GM21528 (cell line): ENCODE measurements around the gene SLC47A2.

ENCODE experiments used
- ATAC-seq: cut with Tn5 transposase; IDR thresholded peaks from one replicate; pipeline ENCODE4 v1.9.1; 2021; ENCODE audit warnings: mild to moderate bottlenecking, moderate library complexity; ENCODE audit not compliant: unreplicated experiment, low FRiP score

SLC47A2 gene

DNA sequence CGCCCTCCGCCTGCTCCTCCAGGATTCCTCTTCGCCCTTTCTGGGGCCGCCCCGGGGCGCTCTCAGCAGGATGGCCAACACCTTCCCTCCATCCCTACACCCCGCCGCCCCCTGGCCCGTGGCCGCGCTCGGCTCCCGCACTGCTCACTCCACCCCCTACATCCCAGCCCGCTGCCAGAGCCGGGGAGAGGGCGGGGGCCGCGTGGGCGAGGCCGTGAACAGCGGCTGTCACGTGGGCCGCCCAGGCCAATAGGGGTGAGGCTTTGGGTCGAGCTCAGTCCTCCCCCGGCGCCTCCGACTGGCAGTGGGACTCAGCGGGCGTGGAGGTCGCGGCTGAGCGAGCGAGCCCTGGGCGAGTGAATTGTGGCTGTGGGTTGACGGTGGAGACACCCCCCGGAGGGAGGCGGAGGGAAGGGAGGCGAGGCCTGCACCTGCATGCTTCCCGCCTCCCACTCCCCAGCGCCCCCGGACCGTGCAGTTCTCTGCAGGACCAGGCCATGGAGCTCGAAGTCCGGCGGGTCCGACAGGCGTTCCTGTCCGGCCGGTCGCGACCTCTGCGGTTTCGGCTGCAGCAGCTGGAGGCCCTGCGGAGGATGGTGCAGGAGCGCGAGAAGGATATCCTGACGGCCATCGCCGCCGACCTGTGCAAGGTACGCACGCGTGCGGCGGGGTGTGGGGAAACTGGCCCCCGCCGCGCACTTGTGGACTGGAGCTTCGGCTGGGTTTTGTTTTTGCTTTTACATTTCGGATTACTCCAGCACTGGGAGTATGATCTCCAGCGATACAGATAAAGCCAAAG lies 67.7 kb downstream of the SLC47A2 start, which contains the start of gene ALDH3A2:
ALDH3A2 (plus strand) TSS at position 277 of the 799 bp plus-strand sequence; CDS start at position 498, 221 bp downstream.
- ATAC-seq = peak; percentile 92

DNA sequence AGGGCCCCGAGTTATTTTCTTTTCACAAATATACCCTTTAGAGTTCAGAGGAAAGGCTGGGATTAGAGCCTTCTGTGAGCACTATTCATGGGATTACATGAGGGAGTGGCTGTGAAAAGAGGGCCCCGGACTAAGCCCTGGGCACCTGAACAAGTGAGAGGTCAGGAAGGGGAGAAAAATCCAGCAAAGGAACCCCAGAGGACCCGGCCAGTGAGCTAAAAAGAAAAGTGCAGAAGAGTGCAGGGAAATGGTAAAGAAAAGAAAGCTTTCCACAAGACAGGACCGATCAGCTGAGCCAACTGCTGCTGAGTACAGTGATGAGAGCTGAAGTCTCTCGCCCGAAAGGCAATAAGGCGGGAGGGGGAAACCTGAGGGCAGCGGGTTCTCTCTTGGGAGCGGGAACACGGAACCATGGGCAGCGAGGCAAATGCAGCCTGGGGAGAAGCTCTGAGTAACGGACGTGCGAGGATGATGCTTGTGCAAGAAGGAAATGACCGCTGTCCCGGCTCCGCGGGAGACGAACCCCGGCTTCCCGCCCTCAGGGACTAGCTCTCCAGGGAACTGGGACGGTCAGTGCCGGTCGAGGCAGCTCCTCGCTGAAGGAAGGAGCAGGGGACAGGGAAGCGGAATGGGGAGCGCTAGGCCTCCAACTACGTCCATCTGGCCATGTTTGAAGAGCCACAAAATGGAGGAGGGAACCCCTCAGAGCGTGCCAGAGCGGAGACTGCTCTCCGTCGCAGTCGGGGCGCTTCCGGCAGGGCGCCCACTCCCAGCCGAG lies 68.5 kb downstream of the SLC47A2 start:
- peak; percentile 35 for ATAC-seq

GRCh38 chr17:19646788-19647696 lies 69.3 kb downstream of the SLC47A2 start:
- no peak for ATAC-seq

- no peak for ATAC-seq
Observed at GRCh38 chr17:19645734-19646201, 70.6 kb downstream of the SLC47A2 start.

GRCh38 chr17:19644493-19645210 lies 71.7 kb downstream of the SLC47A2 start:
- ATAC-seq = no peak

DNA sequence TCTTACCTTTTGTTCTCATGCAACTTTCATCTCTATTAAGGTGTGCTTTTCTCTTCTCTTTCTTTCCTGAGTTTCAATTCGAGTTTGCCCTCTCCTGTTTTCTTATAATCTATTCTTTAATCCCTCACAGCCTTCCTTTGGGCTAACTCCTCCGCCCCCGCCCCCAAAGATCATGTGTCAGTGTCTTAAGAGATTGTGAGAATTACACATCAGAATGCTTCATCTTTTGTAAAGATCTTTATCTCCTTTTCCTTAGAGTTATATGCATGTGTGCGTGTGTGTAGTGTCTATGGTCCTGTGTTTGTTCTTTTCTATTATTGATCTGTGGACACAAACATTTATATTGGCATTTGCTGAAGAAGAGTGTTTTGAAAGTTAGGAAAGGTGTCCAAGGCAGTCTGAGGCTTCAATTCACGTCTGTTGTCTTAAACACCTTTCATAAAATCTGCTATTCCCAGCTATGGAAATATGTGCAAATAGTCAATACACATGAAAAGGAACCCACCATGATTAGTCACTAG lies 74.0 kb downstream of the SLC47A2 start:
- no peak for ATAC-seq

GRCh38 chr17:19641687-19642372 lies 74.6 kb downstream of the SLC47A2 start:
- no peak for ATAC-seq

GRCh38 chr17:19631905-19632304 lies 84.5 kb downstream of the SLC47A2 start:
- no peak for ATAC-seq

DNA sequence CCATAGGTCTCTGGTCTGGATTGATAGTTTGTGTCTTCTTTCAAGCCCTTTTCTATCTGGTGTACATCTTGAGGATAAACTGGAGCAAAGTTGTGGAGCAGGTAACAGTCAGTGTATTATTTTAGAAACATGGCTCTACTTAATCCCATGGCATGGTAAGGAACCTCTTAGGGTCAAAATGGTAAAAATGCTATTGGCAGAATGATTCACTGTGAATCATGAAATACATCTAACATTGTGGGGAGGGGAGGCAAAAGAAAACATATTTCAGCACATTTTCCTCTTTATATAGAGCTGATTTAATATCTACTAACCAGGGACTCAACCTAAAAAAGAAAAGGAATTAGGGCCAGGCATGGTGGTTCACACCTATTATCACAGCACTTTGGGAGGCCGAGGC lies 85.7 kb downstream of the SLC47A2 start:
- no peak for ATAC-seq

GRCh38 chr17:19630035-19630434 lies 86.3 kb downstream of the SLC47A2 start:
- no peak for ATAC-seq

- no peak for ATAC-seq
Observed at GRCh38 chr17:19629449-19629848, 86.9 kb downstream of the SLC47A2 start.
